ENCODE results near the gene SRSF10.

DNA sequence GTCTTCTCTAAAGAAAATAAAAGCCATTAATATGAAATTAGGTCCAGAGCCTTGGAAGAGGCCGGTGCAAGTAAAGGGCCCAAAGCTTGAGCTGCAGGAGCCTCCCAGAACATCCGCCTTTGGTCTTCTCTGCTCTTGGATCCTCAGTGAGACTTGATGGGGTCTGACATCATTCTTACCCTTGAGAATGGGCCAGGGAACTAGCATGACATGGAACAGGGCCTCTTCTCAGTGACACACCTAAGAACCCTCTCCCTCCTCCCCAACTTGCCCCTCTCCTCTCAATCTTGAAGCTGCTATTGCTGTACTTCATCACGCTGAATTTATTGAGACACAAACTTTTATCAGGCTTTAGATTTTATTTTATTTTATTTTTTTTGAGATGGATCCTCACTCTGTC lies 40.3 kb upstream of the SRSF10 start:
- TF ChIP-seq POLR2A (IDR thresholded peaks at IDR 0.05), result no peak
- TF ChIP-seq, protein P1, sequence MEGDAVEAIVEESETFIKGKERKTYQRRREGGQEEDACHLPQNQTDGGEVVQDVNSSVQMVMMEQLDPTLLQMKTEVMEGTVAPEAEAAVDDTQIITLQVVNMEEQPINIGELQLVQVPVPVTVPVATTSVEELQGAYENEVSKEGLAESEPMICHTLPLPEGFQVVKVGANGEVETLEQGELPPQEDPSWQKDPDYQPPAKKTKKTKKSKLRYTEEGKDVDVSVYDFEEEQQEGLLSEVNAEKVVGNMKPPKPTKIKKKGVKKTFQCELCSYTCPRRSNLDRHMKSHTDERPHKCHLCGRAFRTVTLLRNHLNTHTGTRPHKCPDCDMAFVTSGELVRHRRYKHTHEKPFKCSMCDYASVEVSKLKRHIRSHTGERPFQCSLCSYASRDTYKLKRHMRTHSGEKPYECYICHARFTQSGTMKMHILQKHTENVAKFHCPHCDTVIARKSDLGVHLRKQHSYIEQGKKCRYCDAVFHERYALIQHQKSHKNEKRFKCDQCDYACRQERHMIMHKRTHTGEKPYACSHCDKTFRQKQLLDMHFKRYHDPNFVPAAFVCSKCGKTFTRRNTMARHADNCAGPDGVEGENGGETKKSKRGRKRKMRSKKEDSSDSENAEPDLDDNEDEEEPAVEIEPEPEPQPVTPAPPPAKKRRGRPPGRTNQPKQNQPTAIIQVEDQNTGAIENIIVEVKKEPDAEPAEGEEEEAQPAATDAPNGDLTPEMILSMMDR (IDR thresholded peaks at IDR 0.05), result no peak

Data from body of pancreas (tissue), 4 donors.